Osteoblast (primary cell): ENCODE data around the gene OTOG. TPM values are rescaled to one million over a fixed set of nuclear protein-coding genes. Genes with fewer than 3 reads are reported as not detected.

Experiments
- DNase-seq: peaks from one replicate; pipeline ENCODE4 v3.0.0; 2011; ENCODE audit warnings: low spot score, mixed read lengths; ENCODE audit not compliant: insufficient read length; ENCODE audit errors: missing footprints
- H2AFZ ChIP-seq: 2 replicates; pipeline ENCODE4 v1.6.0; 2011; ENCODE audit warnings: mild to moderate bottlenecking, low read length
- H3K27ac ChIP-seq: 2 replicates; pipeline ENCODE4 v1.5.1; 2011; ENCODE audit warnings: mild to moderate bottlenecking, low read depth, low read length, moderate library complexity
- H3K27me3 ChIP-seq: 2 replicates; pipeline ENCODE4 v1.6.0; 2012; ENCODE audit warnings: mild to moderate bottlenecking, control low read depth, inconsistent platforms, low read length, moderate library complexity; ENCODE audit not compliant: insufficient read depth
- H3K36me3 ChIP-seq: 2 replicates; pipeline ENCODE4 v1.5.1; 2011; ENCODE audit warnings: mild to moderate bottlenecking, low read length, control low read depth, moderate library complexity; ENCODE audit not compliant: insufficient read depth
- H3K4me1 ChIP-seq: 2 replicates; pipeline ENCODE4 v1.5.1; 2011; ENCODE audit warnings: mild to moderate bottlenecking, low read length, control low read depth, moderate library complexity; ENCODE audit not compliant: insufficient read depth
- H3K4me2 ChIP-seq: 2 replicates; pipeline ENCODE4 v1.6.0; 2011; ENCODE audit warnings: mild to moderate bottlenecking, low read length; ENCODE audit not compliant: insufficient read depth
- H3K4me3 ChIP-seq: fragments of 200-600 bp; sonication (generic); 3 replicates; pipeline ENCODE4 v1.5.1; 2012; ENCODE audit warnings: mild to moderate bottlenecking, low read length, inconsistent platforms; ENCODE audit not compliant: insufficient read depth
- H3K79me2 ChIP-seq: 2 replicates; pipeline ENCODE4 v1.6.0; 2012; ENCODE audit warnings: mild to moderate bottlenecking, low read length, control low read depth, inconsistent platforms; ENCODE audit not compliant: insufficient read depth
- H3K9me3 ChIP-seq: 2 replicates; pipeline ENCODE4 v1.5.1; 2011; ENCODE audit warnings: low read depth, low read length, control low read depth
- H4K20me1 ChIP-seq: 2 replicates; pipeline ENCODE4 v1.6.0; 2012; ENCODE audit warnings: mild to moderate bottlenecking, low read length, control low read depth; ENCODE audit not compliant: insufficient read depth
- total RNA-seq: library from RNA; depleted of rRNA; stranded (reverse); fragments of >200 nt; gene quantifications from 2 replicates; pipeline ENCODE4 v1.2.3, GENCODE V29; 2012
- TF ChIP-seq, protein P1 (sequence below): IDR thresholded peaks from 2 replicates; pipeline ENCODE4 v1.5.1; 2011; ENCODE audit warnings: mild to moderate bottlenecking, low read depth, low read length, moderate library complexity; ENCODE audit errors: extremely low read depth

OTOG gene
- total RNA-seq, 1 donor = not detected

DNA sequence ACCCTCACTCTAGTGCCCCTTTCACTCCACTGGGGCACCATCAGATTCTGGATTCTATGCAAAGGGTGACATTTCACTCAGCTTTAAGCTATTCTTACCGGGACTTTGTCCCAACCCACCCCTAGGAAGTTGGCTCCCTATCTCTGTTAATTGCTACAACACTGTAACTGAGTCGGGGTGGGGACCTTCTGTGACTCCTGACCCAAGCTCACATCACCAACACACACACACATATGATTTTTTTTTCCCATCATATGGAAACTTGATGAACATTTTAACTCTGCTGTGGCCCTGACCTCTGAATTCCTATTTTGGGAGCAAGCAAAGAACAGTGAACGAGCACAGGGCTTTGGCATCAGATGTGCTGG, 19.4 kb upstream of the OTOG start:
- H3K27me3 ChIP-seq = peaks cover 29% of the 10 kb centered on the region
- H2AFZ ChIP-seq = no peak overlapping the region
- H3K36me3 ChIP-seq = no peaks in the 10 kb centered on the region
- no peaks in the 10 kb centered on the region for H3K9me3 ChIP-seq
- H4K20me1 ChIP-seq = no peaks in the 10 kb centered on the region
- TF ChIP-seq, protein P1, sequence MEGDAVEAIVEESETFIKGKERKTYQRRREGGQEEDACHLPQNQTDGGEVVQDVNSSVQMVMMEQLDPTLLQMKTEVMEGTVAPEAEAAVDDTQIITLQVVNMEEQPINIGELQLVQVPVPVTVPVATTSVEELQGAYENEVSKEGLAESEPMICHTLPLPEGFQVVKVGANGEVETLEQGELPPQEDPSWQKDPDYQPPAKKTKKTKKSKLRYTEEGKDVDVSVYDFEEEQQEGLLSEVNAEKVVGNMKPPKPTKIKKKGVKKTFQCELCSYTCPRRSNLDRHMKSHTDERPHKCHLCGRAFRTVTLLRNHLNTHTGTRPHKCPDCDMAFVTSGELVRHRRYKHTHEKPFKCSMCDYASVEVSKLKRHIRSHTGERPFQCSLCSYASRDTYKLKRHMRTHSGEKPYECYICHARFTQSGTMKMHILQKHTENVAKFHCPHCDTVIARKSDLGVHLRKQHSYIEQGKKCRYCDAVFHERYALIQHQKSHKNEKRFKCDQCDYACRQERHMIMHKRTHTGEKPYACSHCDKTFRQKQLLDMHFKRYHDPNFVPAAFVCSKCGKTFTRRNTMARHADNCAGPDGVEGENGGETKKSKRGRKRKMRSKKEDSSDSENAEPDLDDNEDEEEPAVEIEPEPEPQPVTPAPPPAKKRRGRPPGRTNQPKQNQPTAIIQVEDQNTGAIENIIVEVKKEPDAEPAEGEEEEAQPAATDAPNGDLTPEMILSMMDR = no peak
- H3K4me3 ChIP-seq = no peak overlapping the region
- peak; percentile 25 for DNase-seq
- H3K4me1 ChIP-seq = no peaks in the 10 kb centered on the region
- no peaks in the 10 kb centered on the region for H3K79me2 ChIP-seq
- H3K27ac ChIP-seq = no peak overlapping the region
- H3K4me2 ChIP-seq = no peak overlapping the region

DNA sequence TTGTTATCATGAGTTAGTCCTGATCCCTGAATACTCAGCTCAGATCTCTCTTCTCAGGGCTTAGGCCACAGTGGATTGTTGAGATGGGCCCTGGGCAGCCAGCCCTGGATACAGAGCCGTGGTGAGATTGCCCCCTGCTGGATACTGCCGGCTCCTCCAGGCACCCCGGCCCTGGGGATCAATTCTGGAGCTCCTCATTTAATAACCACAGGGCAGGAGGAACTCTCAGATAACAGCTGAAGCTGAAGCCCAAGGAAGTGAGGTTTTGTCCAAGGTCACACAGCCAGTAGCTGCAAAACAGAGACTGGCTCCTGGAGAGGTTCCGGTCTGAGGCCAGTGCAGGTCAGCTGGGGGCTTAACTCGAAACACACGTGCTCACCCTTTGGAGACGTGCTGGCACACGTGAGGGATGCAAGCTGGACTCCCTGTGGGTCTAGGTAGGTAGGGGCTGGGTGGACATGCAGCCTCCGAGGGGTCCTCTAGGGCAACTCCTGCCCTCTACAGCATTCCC, 18.8 kb upstream of the OTOG start:
- Histone ChIP-seq H3K27ac (no peak overlapping the region), H3K4me2 (no peak overlapping the region), H3K9me3 (no peaks in the 10 kb centered on the region), H2AFZ (no peak overlapping the region), H4K20me1 (no peaks in the 10 kb centered on the region), H3K79me2 (no peaks in the 10 kb centered on the region), H3K4me1 (no peaks in the 10 kb centered on the region), H3K4me3 (no peak overlapping the region), H3K36me3 (no peaks in the 10 kb centered on the region), H3K27me3 (peaks cover 34% of the 10 kb centered on the region)
- TF ChIP-seq, protein P1 = peak; percentile 86
- peak; percentile 96 for DNase-seq

GRCh38 chr11:17528906-17529843, 17.9 kb upstream of the OTOG start:
- H3K27ac ChIP-seq = no peak overlapping the region
- H2AFZ ChIP-seq = no peak overlapping the region
- no peaks in the 10 kb centered on the region for H3K4me1 ChIP-seq
- no peak overlapping the region for H3K4me3 ChIP-seq
- peak; percentile 65 for DNase-seq
- H3K9me3 ChIP-seq = no peaks in the 10 kb centered on the region
- peaks cover 38% of the 10 kb centered on the region for H3K27me3 ChIP-seq
- no peaks in the 10 kb centered on the region for H3K79me2 ChIP-seq
- H4K20me1 ChIP-seq = no peaks in the 10 kb centered on the region
- no peaks in the 10 kb centered on the region for H3K36me3 ChIP-seq
- H3K4me2 ChIP-seq = no peak overlapping the region
- TF ChIP-seq, protein P1 = no peak

DNA sequence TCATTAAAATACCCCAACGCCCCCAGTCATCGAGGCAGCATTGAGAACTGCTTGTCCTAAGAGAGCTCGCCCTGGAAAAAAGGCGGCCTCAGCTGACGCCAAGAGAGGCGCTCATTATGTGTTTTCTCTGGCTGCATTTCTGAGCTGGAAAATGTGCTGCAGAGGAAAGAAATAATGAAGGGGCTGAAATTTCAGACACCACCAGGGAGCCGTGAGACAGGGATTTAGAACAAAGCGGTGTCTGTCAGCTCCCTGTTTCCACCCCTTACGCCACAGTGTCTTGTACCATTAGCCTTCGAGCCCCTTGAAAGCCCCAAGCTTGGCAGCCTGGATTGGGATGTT, 17.2 kb upstream of the OTOG start:
- H3K27me3 ChIP-seq = peaks cover 38% of the 10 kb centered on the region

More for the DNA sequence above, 17.2 kb upstream of the OTOG start:
- peak; percentile 83 for DNase-seq
- H4K20me1 ChIP-seq = no peaks in the 10 kb centered on the region
- H3K4me2 ChIP-seq = no peak overlapping the region
- no peaks in the 10 kb centered on the region for H3K79me2 ChIP-seq
- no peak overlapping the region for H2AFZ ChIP-seq
- no peaks in the 10 kb centered on the region for H3K4me1 ChIP-seq
- TF ChIP-seq, protein P1 = no peak
- H3K9me3 ChIP-seq = no peaks in the 10 kb centered on the region
- no peak overlapping the region for H3K27ac ChIP-seq
- H3K4me3 ChIP-seq = no peak overlapping the region
- H3K36me3 ChIP-seq = no peaks in the 10 kb centered on the region
